CD8-positive, alpha-beta memory T cell (primary cell): Measurements from ENCODE around the gene SLC12A5. TPM values are rescaled to one million over a fixed set of nuclear protein-coding genes. Genes with fewer than 3 reads are reported as not detected.

Experiments
- CTCF ChIA-PET: fragments of 350-600 bp; sonication (Branson Sonifier 250); formaldehyde crosslinking; loops from one replicate; lab custom pipeline; 2021; ENCODE audit warnings: antibody characterized with exemption; lab: Charles Lee
- POLR2A ChIA-PET: fragments of 350-600 bp; sonication (Branson Sonifier 250); formaldehyde crosslinking; loops from one replicate; lab custom pipeline; 2021; ENCODE audit warnings: antibody characterized with exemption; lab: Charles Lee
- DNase-seq, 5 donors: peaks; one replicate each; pipeline versions ENCODE4 v3.0.0 to v3.0.0-alpha.2; 2020 to 2022; ENCODE audit warnings: mixed read lengths in 1 of 5
- H3K27ac ChIP-seq: one replicate; pipeline ENCODE4 v1.7.0; 2013; ENCODE audit warnings: low read depth, mild to moderate bottlenecking, low read length, moderate library complexity
- H3K27me3 ChIP-seq: 2 replicates; pipeline ENCODE4 v1.7.0; 2013; ENCODE audit warnings: low read length, mild to moderate bottlenecking; ENCODE audit not compliant: insufficient read depth, poor library complexity, severe bottlenecking
- H3K36me3 ChIP-seq: 2 replicates; pipeline ENCODE4 v1.7.0; 2013; ENCODE audit warnings: mild to moderate bottlenecking, low read length, moderate library complexity; ENCODE audit not compliant: insufficient read depth
- H3K4me1 ChIP-seq: 2 replicates; pipeline ENCODE4 v1.7.0; 2013; ENCODE audit warnings: mild to moderate bottlenecking, low read length, moderate library complexity; ENCODE audit not compliant: insufficient read depth
- H3K4me3 ChIP-seq: 2 replicates; pipeline ENCODE4 v1.7.0; 2013; ENCODE audit warnings: mild to moderate bottlenecking, low read length
- H3K9me3 ChIP-seq: 2 replicates; pipeline ENCODE4 v1.7.0; 2013; ENCODE audit warnings: mild to moderate bottlenecking, low read length
- H3K27ac Mint-ChIP-seq, 8 donors: one replicate each; pipeline ENCODE4 v1.8.0; 2020 to 2021; ENCODE audit warnings: mixed read lengths in 8 of 8, mild to moderate bottlenecking in 6 of 8, inconsistent platforms in 3 of 8, moderate library complexity in 3 of 8
- H3K27me3 Mint-ChIP-seq, 2 donors: one replicate each; pipeline ENCODE4 v1.8.0; 2020 to 2021; ENCODE audit warnings: mixed read lengths in 2 of 2, mild to moderate bottlenecking in 1 of 2, moderate library complexity in 1 of 2
- H3K36me3 Mint-ChIP-seq, 3 donors: one replicate each; pipeline ENCODE4 v1.8.0; 2020 to 2021; ENCODE audit warnings: mixed read lengths in 3 of 3, inconsistent platforms in 1 of 3, mild to moderate bottlenecking in 1 of 3
- H3K4me1 Mint-ChIP-seq, 3 donors: one replicate each; pipeline ENCODE4 v1.8.0; 2020 to 2021; ENCODE audit warnings: mixed read lengths in 3 of 3, inconsistent platforms in 1 of 3, mild to moderate bottlenecking in 1 of 3
- H3K4me3 Mint-ChIP-seq, 7 donors: one replicate each; pipeline ENCODE4 v1.8.0; 2020 to 2021; ENCODE audit warnings: mixed read lengths in 7 of 7, mild to moderate bottlenecking in 6 of 7, moderate library complexity in 4 of 7, inconsistent platforms in 2 of 7
- H3K9me3 Mint-ChIP-seq, 5 donors: one replicate each; pipeline ENCODE4 v1.8.0; 2020 to 2022; ENCODE audit warnings: mixed read lengths in 5 of 5, mild to moderate bottlenecking in 3 of 5, moderate library complexity in 2 of 5, inconsistent platforms in 1 of 5
- polyA plus RNA-seq: library from polyadenylated mRNA; unstranded; fragments of 300-500 nt; fragmentation: Illumina TruSeq; gene quantifications from one replicate; pipeline ENCODE4 v1.2.3, GENCODE V29; 2021
- total RNA-seq, 2 experiments: library from RNA; stranded (reverse); gene quantifications; one replicate each; pipeline ENCODE4 v1.2.3, GENCODE V29; 2021

Gene SLC12A5
- total and polyA plus RNA-seq, 3 experiments from 2014 or later = not detected

DNA sequence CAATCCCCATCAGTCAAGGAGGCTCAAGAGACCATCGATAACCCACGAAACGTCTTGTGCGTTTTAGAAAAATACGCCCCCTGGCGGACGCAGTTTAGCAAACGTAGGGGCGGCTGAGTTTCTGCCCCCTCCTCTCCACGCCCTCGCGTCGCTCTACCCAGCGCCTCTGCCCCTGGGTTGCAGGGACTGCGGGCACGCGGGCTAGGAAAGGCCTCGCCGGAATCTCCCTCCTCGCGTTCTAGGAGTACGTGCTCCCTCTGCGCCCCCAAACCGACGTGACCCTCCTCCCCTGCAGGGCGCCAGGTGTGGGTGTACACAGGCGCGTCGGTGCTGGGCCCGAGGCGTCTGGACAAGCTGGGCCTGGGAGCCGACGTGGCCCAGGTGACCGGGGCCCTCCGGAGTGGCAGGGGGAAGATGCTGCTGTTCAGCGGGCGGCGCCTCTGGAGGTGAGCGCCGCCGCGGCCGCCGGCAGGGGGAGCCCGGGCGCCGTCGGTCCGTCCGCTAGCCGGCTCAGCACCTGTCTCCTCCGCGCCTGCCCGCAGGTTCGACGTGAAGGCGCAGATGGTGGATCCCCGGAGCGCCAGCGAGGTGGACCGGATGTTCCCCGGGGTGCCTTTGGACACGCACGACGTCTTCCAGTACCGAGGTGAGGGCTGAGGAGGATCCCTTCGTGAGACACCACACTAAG is 15.0 kb upstream of the SLC12A5 start:
- H3K9me3 ChIP-seq = no peaks in the 10 kb centered on the region
- H3K36me3 Mint-ChIP-seq = peaks cover 0 to 2% (median 0%) of the 10 kb centered on the region in 3 donors
- DNase-seq = peak; percentile 53 to 69 (median 56)
- H3K9me3 Mint-ChIP-seq = peaks cover 0 to 5% (median 0%) of the 10 kb centered on the region in 5 donors
- peaks cover 39% of the 10 kb centered on the region for H3K4me1 ChIP-seq
- H3K4me3 Mint-ChIP-seq = peak overlapping the region; percentile 21 to 70 (median 54)
- CTCF ChIA-PET = interaction anchor here (0.8 to 3.4 kb wide), 30 partner anchors 10 to 364 kb away, joined by 3 to 35 read pairs (median 4); partner anchors contain the start of genes CD40, SLC12A5 and ZNF335
- H3K27ac ChIP-seq = no peak overlapping the region
- H3K27ac Mint-ChIP-seq = peak overlapping the region in 3 of 8 donors; percentile 9 to 48 (median 47)
- H3K4me3 ChIP-seq = peak overlapping the region; percentile 54
- H3K27me3 Mint-ChIP-seq = peaks cover 39 to 80% of the 10 kb centered on the region in 2 donors
- H3K4me1 Mint-ChIP-seq = peaks cover 38 to 53% (median 39%) of the 10 kb centered on the region in 3 donors
- POLR2A ChIA-PET = interaction anchor here (0.9 to 1.3 kb wide), 3 partner anchors 27 to 79 kb away, joined by 3 to 4 read pairs (median 3); partner anchors contain the start of genes PCIF1 and ZNF335
- H3K27me3 ChIP-seq = peaks cover 48% of the 10 kb centered on the region
- no peaks in the 10 kb centered on the region for H3K36me3 ChIP-seq

DNA sequence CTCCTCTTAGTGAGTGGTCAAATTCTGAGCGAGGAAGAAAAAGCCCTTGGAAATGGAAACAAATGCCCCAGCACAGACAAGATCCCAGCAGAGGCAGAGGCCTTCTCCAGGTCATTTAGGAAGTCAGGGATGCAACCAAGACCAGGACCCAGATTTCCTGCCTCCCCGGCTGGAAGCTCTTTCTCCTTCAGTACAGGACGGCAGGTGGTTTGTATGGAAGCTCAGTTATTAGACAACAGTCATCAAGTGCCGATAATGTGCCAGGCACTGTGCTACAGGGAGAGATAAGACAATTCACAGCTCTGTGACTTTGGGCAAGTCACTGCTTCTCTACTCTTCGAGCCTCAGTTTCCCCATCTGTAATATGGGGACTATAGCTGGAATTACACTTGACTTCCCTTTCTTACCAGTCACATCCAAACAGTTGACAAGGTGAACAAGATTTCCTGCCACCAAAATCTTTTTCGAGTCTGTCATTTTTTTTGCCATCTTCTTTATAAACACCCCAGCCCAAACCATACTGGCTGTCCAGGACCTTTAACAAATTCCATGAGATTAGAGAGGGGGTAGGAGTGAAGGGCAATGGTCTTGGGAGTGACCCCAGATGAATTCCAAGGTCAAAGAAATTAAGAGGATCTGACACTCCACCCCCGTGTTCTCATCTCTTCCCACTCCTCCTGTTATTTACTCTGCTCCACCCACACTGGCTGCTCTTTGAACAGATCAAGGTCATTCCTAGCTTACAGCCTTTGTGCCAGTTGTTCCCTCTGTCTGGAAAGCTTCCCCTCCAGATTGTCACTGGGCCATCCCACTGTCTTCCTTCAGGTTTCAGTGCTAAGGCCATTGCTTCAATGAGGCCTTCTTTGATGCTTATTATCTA is 14.3 kb upstream of the SLC12A5 start:
- Mint-ChIP-seq H3K4me3 (peak overlapping the region; percentile 15 to 85 (median 53)), H3K27ac (peak overlapping the region in 5 of 8 donors; percentile 9 to 48 (median 42)), H3K36me3 (peaks cover 0 to 2% (median 0%) of the 10 kb centered on the region in 3 donors), H3K9me3 (peaks cover 0 to 5% (median 0%) of the 10 kb centered on the region in 5 donors), H3K4me1 (peaks cover 30 to 46% (median 31%) of the 10 kb centered on the region in 3 donors), H3K27me3 (peaks cover 35 to 72% of the 10 kb centered on the region in 2 donors)
- H3K27me3 ChIP-seq = peaks cover 41% of the 10 kb centered on the region
- ChIA-PET CTCF (interaction anchor here (0.8 to 3.4 kb wide), 25 partner anchors 9 to 363 kb away, joined by 3 to 35 read pairs (median 4); partner anchors contain the start of genes CD40, SLC12A5 and ZNF335), POLR2A (interaction anchor here (0.6 to 1.2 kb wide), 4 partner anchors 10 to 80 kb away, joined by 3 to 5 read pairs (median 4); partner anchors contain the start of genes PCIF1 and ZNF335)
- no peak overlapping the region for H3K27ac ChIP-seq
- no peak overlapping the region for H3K4me3 ChIP-seq
- peaks cover 38% of the 10 kb centered on the region for H3K4me1 ChIP-seq
- DNase-seq = no peak
- no peaks in the 10 kb centered on the region for H3K9me3 ChIP-seq
- H3K36me3 ChIP-seq = no peaks in the 10 kb centered on the region

DNA sequence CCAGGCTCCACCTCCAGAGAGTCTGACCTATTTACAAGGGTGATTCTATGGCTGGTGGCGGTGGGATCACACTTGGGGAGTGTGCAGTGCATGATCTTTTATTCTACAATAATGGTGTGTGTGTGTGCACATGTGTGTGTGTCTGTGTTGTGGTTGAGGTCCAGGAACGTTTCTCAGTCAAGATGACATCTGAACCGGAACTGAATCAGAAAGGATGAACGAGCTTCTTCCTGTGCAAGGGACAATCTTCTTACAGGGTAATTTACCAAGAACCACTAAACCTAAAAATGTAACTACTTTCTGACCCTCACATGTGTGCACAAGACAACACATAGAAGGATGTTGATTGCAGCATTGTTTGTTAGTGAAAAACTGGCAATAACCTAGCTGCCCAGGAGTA is 11.7 kb upstream of the SLC12A5 start:
- Histone ChIP-seq H3K27me3 (peaks cover 23% of the 10 kb centered on the region), H3K4me1 (peaks cover 22% of the 10 kb centered on the region), H3K4me3 (no peak overlapping the region), H3K9me3 (no peaks in the 10 kb centered on the region), H3K27ac (no peak overlapping the region), H3K36me3 (no peaks in the 10 kb centered on the region)
- ChIA-PET POLR2A (no interaction called here), CTCF (no interaction called here)
- no peak overlapping the region for H3K27ac Mint-ChIP-seq
- no peak for DNase-seq
- no peaks in the 10 kb centered on the region for H3K9me3 Mint-ChIP-seq
- H3K27me3 Mint-ChIP-seq = peaks cover 32 to 65% of the 10 kb centered on the region in 2 donors
- H3K4me1 Mint-ChIP-seq = peaks cover 22 to 38% (median 24%) of the 10 kb centered on the region in 3 donors
- H3K4me3 Mint-ChIP-seq = no peak overlapping the region
- peaks cover 0 to 3% (median 0%) of the 10 kb centered on the region in 3 donors for H3K36me3 Mint-ChIP-seq

DNA sequence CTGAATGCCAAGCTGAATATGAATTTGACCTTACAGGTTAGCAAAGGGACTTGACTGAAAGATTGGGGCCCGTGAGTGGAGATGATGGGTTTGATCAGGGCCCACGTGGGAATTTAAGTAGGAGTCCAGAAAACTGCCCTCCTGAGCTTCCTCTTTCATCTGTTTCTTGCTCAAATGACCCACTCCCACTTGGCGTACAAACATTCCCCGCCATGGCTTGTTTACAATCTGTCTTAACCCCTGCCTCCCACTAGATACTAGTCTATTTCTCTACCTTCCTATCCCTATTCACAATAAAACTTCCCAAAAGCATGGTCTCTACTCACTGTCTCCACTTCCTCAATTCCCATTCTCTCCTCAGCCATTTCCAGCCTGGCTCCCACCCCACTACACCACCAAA is 10.9 kb upstream of the SLC12A5 start:
- ChIA-PET CTCF (no interaction called here), POLR2A (no interaction called here)
- peaks cover 25 to 36% (median 28%) of the 10 kb centered on the region in 3 donors for H3K4me1 Mint-ChIP-seq
- H3K27me3 Mint-ChIP-seq = peaks cover 28 to 62% of the 10 kb centered on the region in 2 donors
- no peaks in the 10 kb centered on the region for H3K36me3 ChIP-seq
- no peaks in the 10 kb centered on the region for H3K9me3 Mint-ChIP-seq
- peaks cover 15% of the 10 kb centered on the region for H3K27me3 ChIP-seq
- DNase-seq = no peak
- H3K4me3 Mint-ChIP-seq = peak overlapping the region in 1 of 7 donors; percentile 18
- H3K27ac Mint-ChIP-seq = no peak overlapping the region
- H3K4me3 ChIP-seq = no peak overlapping the region
- H3K36me3 Mint-ChIP-seq = peaks cover 0 to 3% (median 0%) of the 10 kb centered on the region in 3 donors
- H3K4me1 ChIP-seq = peaks cover 27% of the 10 kb centered on the region
- no peaks in the 10 kb centered on the region for H3K9me3 ChIP-seq
- H3K27ac ChIP-seq = no peak overlapping the region

DNA sequence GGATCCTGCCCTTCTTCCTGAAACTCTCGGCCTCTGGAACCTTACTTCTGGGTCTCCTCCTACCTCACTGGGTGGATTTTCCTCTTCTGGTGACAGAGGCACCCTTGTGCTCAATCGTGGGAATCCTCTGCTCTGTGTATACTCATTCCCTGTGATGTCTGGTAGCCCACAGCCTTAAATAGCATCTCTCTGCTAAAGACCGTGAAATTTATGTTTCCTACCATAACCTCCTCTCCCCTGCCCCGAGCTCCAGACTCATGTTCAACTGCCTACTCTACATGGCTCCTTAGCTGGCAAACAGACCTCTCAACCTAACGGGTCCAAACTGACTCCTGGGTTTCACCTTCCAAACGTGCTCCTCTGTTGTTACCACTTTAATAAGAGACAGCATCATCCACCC is 10.4 kb upstream of the SLC12A5 start:
- H3K27ac ChIP-seq = no peak overlapping the region
- DNase-seq = no peak
- ChIA-PET CTCF (no interaction called here), POLR2A (no interaction called here)
- Mint-ChIP-seq H3K36me3 (peaks cover 0 to 4% (median 0%) of the 10 kb centered on the region in 3 donors), H3K27ac (no peak overlapping the region), H3K4me3 (peak overlapping the region in 1 of 7 donors; percentile 18), H3K27me3 (peaks cover 32 to 64% of the 10 kb centered on the region in 2 donors), H3K9me3 (no peaks in the 10 kb centered on the region), H3K4me1 (peaks cover 28 to 38% (median 33%) of the 10 kb centered on the region in 3 donors)
- H3K4me1 ChIP-seq = peaks cover 25% of the 10 kb centered on the region
- H3K4me3 ChIP-seq = no peak overlapping the region
- no peaks in the 10 kb centered on the region for H3K9me3 ChIP-seq
- no peaks in the 10 kb centered on the region for H3K36me3 ChIP-seq
- H3K27me3 ChIP-seq = peaks cover 15% of the 10 kb centered on the region

DNA sequence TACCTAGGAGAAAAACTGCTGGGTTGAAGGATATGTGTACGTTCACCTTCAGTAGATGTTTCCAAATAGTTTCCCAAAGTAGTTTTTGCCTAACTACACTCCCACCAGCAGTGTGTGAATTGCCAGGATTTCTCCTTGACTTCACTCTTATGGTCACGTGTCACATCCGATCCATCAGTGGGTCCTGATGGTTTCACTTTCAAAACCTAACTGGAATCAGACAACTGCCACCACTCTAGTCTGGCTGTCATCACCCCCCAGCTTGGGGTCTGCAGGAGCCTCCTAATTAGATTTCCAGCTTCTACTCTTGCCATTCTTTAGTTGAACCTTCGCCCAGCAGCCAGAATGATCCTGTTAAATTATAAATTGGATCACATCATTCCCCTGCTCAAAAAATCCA is 8.5 kb upstream of the SLC12A5 start:
- Histone ChIP-seq H3K36me3 (no peaks in the 10 kb centered on the region), H3K27ac (no peak overlapping the region), H3K27me3 (peaks cover 14% of the 10 kb centered on the region), H3K4me1 (peaks cover 17% of the 10 kb centered on the region), H3K4me3 (no peak overlapping the region), H3K9me3 (no peaks in the 10 kb centered on the region)
- POLR2A ChIA-PET = no interaction called here
- Mint-ChIP-seq H3K27me3 (peaks cover 45 to 68% of the 10 kb centered on the region in 2 donors), H3K27ac (no peak overlapping the region), H3K36me3 (peaks cover 0 to 4% (median 0%) of the 10 kb centered on the region in 3 donors), H3K9me3 (no peaks in the 10 kb centered on the region), H3K4me1 (peaks cover 22 to 27% (median 24%) of the 10 kb centered on the region in 3 donors), H3K4me3 (peak overlapping the region in 4 of 7 donors; percentile 24 to 69 (median 38))
- DNase-seq = no peak
- CTCF ChIA-PET = interaction anchor here (1.2 kb wide), 1 partner anchor 33 kb away, joined by 3 read pairs; no protein-coding TSS in a partner anchor
